GM23248 (cell line): ENCODE results near the gene ZFAND4.

ENCODE experiments used
- EZH2 ChIP-seq: fragments of 200-600 bp; sonication (generic); IDR thresholded peaks from 2 replicates; pipeline ENCODE4 v1.6.1; 2018; ENCODE audit warnings: antibody characterized with exemption, mild to moderate bottlenecking; ENCODE audit not compliant: insufficient read depth, poor library complexity, severe bottlenecking
- EZH2phosphoT487 ChIP-seq: fragments of 200-600 bp; sonication (generic); IDR thresholded peaks from 2 replicates; pipeline ENCODE4 v1.6.1; 2018; ENCODE audit warnings: antibody characterized with exemption, moderate library complexity, mild to moderate bottlenecking, low read depth; ENCODE audit not compliant: insufficient read depth

DNA sequence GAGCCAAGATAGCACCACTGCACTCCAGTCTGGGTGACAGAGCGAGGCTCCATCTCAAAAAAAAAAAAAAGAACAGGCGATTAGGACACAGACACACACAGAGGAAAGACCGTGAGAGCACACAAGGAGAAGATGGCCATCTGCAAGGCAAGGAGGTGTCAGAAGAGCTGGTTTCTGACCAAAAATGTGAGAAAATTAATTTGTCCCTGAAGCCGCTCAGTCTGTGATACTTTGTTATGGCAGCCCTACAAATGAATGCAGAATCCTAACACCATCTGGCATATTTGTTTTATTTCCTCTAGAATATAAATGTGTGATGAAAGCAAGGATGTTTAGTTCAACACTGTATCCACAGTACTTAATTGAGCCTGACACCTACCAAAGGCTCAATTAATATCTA, 69.7 kb downstream of the ZFAND4 start:
- TF ChIP-seq EZH2 (no peak), EZH2phosphoT487 (no peak)
